Caco-2 (cell line): ENCODE measurements around the gene ACSM3. TPM values are rescaled to one million over a fixed set of nuclear protein-coding genes. Genes with fewer than 3 reads are reported as not detected.

Source experiments
- BruUV-seq: library from RNA; stranded (reverse); fragments of 400-500 nt; replicated peaks from 2 replicates; lab custom pipeline; 2021; lab: Mats Ljungman, UMichigan
- CTCF ChIA-PET: fragments of 300-600 bp; sonication (Branson Sonifier 250); formaldehyde crosslinking; loops from one replicate; lab custom pipeline; 2022; ENCODE audit warnings: antibody characterized with exemption; lab: Charles Lee
- POLR2A ChIA-PET: fragments of 300-600 bp; sonication (Branson Sonifier 250); formaldehyde crosslinking; loops from one replicate; lab custom pipeline; 2022; ENCODE audit warnings: antibody characterized with exemption; lab: Charles Lee
- DNase-seq, 2 experiments: peaks; one replicate each; pipeline versions ENCODE4 v3.0.0 to v3.0.0-alpha.2; 2020 to 2022
- H3K27me3 ChIP-seq: replicated peaks from 2 replicates; pipeline ENCODE4 v1.6.0; 2011; ENCODE audit warnings: low read length; ENCODE audit not compliant: control insufficient read depth, insufficient read depth
- H3K36me3 ChIP-seq: 2 replicates; pipeline ENCODE4 v1.5.1; 2011; ENCODE audit warnings: low read length; ENCODE audit not compliant: control insufficient read depth, insufficient read depth
- H3K4me1 ChIP-seq: fragments of 250-450 bp; sonication (Bioruptor Pico); 2 replicates; pipeline ENCODE4 v1.5.1; 2020; ENCODE audit warnings: mild to moderate bottlenecking
- H3K4me3 ChIP-seq: 2 replicates; pipeline ENCODE4 v1.5.1; 2011; ENCODE audit warnings: low read depth, mild to moderate bottlenecking, control low read depth, low read length
- H3K9me3 ChIP-seq: fragments of 250-450 bp; sonication (Bioruptor Pico); 2 replicates; pipeline ENCODE4 v1.5.1; 2020; ENCODE audit warnings: mild to moderate bottlenecking, moderate library complexity
- H3K27ac Mint-ChIP-seq: one replicate; pipeline ENCODE4 v1.8.0; 2022; ENCODE audit warnings: mixed read lengths; ENCODE audit not compliant: unreplicated experiment
- H3K27me3 Mint-ChIP-seq: one replicate; pipeline ENCODE4 v1.8.0; 2022; ENCODE audit warnings: mixed read lengths; ENCODE audit not compliant: insufficient read depth, unreplicated experiment
- H3K36me3 Mint-ChIP-seq: one replicate; pipeline ENCODE4 v1.8.0; 2022; ENCODE audit warnings: mild to moderate bottlenecking, mixed read lengths; ENCODE audit not compliant: insufficient read depth, unreplicated experiment
- H3K4me1 Mint-ChIP-seq: one replicate; pipeline ENCODE4 v1.8.0; 2022; ENCODE audit warnings: low read depth, mixed read lengths; ENCODE audit not compliant: unreplicated experiment
- H3K4me3 Mint-ChIP-seq: one replicate; pipeline ENCODE4 v1.8.0; 2022; ENCODE audit warnings: mild to moderate bottlenecking, moderate library complexity, mixed read lengths; ENCODE audit not compliant: unreplicated experiment
- H3K9me3 Mint-ChIP-seq: one replicate; pipeline ENCODE4 v1.8.0; 2022; ENCODE audit warnings: mixed read lengths; ENCODE audit not compliant: unreplicated experiment
- CTCF ChIP-seq, 2 experiments: fragments of 200-600 bp in 1 of 2; IDR thresholded peaks; 1 replicate in 1 of 2; 2 replicates in 1 of 2; pipeline versions ENCODE4 v1.5.1 to v1.8.0; 2011 to 2022; ENCODE audit warnings: antibody characterized with exemption in 1 of 2, control low read depth in 1 of 2, inconsistent platforms in 1 of 2, low read depth in 1 of 2, low read length in 1 of 2, mild to moderate bottlenecking in 1 of 2, moderate library complexity in 1 of 2; ENCODE audit not compliant: insufficient read depth in 1 of 2, severe bottlenecking in 1 of 2, unreplicated experiment in 1 of 2
- intact Hi-C: fragments of 100-400 bp; cut with micrococcal nuclease; formaldehyde crosslinking; loops from one replicate; pipeline ENCODE4 v1.10.0; 2022; ENCODE audit not compliant: unreplicated experiment
- total RNA-seq: library from RNA; stranded (reverse); gene quantifications from 2 replicates; pipeline ENCODE4 v1.2.3, GENCODE V29; 2022

The ACSM3 gene
- total RNA-seq, 1 experiment from 2014 or later, result 6.9 TPM

- Histone ChIP-seq H3K9me3 (no peaks in the 10 kb centered on the region), H3K27me3 (no peaks in the 10 kb centered on the region), H3K4me1 (no peaks in the 10 kb centered on the region), H3K36me3 (no peaks in the 10 kb centered on the region; the same call in 1 of the 2 replicates), H3K4me3 (peak overlapping the region; percentile 98)
- POLR2A ChIA-PET, result interaction anchor here (0.5 to 0.6 kb wide), 2 partner anchors 122 to 515 kb away, joined by 3 to 7 read pairs; no protein-coding TSS in a partner anchor
- Mint-ChIP-seq H3K27ac (peak overlapping the region; percentile 91), H3K27me3 (no peaks in the 10 kb centered on the region), H3K4me1 (no peaks in the 10 kb centered on the region), H3K9me3 (no peaks in the 10 kb centered on the region), H3K4me3 (peak overlapping the region; percentile 86), H3K36me3 (peaks cover 43% of the 10 kb centered on the region)
- BruUV-seq, result no TSS peak
- DNase-seq, result peak in 1 of 2 experiments; percentile 7
- CTCF ChIA-PET, result no interaction called here
- TF ChIP-seq CTCF (IDR thresholded peaks at IDR 0.05; ENCODE audit: insufficient read depth in 1 of 2, low read depth in 1 of 2, low read length in 1 of 2, severe bottlenecking in 1 of 2, unreplicated experiment in 1 of 2), result peak in 1 of 2 experiments; percentile 4
- intact Hi-C loops, result no loop called here
Measured at GRCh38 chr16:20740007-20740883, 23.6 kb upstream of the ACSM3 start.

GRCh38 chr16:20740901-20741521, 22.8 kb upstream of the ACSM3 start:
- H3K36me3 ChIP-seq, result no peaks in the 10 kb centered on the region; the same call in 1 of the 2 replicates
- Mint-ChIP-seq H3K4me1 (no peaks in the 10 kb centered on the region), H3K36me3 (peaks cover 35% of the 10 kb centered on the region), H3K27me3 (no peaks in the 10 kb centered on the region), H3K9me3 (no peaks in the 10 kb centered on the region), H3K27ac (peak overlapping the region; percentile 91), H3K4me3 (peak overlapping the region; percentile 86)
- H3K9me3 ChIP-seq, result no peaks in the 10 kb centered on the region
- ChIA-PET CTCF (interaction anchor here (1.1 kb wide), 1 partner anchor 22 kb away, joined by 4 read pairs; no protein-coding TSS in a partner anchor), POLR2A (interaction anchor here (0.5 to 0.6 kb wide), 2 partner anchors 123 to 514 kb away, joined by 3 to 7 read pairs; no protein-coding TSS in a partner anchor)
- no peak for TF ChIP-seq CTCF (IDR thresholded peaks at IDR 0.05; ENCODE audit: insufficient read depth in 1 of 2, low read depth in 1 of 2, low read length in 1 of 2, severe bottlenecking in 1 of 2, unreplicated experiment in 1 of 2)
- H3K4me3 ChIP-seq, result peak overlapping the region; percentile 98
- intact Hi-C loops, result no loop called here
- DNase-seq, result peak; percentile 81 to 86
- no peaks in the 10 kb centered on the region for H3K4me1 ChIP-seq
- no peaks in the 10 kb centered on the region for H3K27me3 ChIP-seq
- TSS peak; percentile 46 for BruUV-seq
